Fibroblast of villous mesenchyme (primary cell): ENCODE results near the gene MTX2. TPM values are rescaled to one million over a fixed set of nuclear protein-coding genes. Genes with fewer than 3 reads are reported as not detected.

Source experiments
- DNase-seq: peaks from one replicate; pipeline ENCODE4 v3.0.0-alpha.2; 2010; ENCODE audit warnings: low read depth
- H3K4me3 ChIP-seq: 2 replicates; pipeline ENCODE4 v1.5.1; 2011; ENCODE audit warnings: low read depth, mild to moderate bottlenecking, low read length
- CTCF ChIP-seq: IDR thresholded peaks from 2 replicates; pipeline ENCODE4 v1.5.1; 2012; ENCODE audit warnings: low read depth, mild to moderate bottlenecking, low read length; ENCODE audit not compliant: insufficient read depth
- total RNA-seq: library from RNA; depleted of rRNA; stranded (reverse); fragments of >200 nt; gene quantifications from 2 replicates; pipeline ENCODE4 v1.2.3, GENCODE V29; 2012

Gene MTX2
- total RNA-seq, 1 donor, result 16.8 TPM

- TF ChIP-seq CTCF, result no peak
- DNase-seq, result no peak
- H3K4me3 ChIP-seq, result peak overlapping the region; percentile 91
Measured at GRCh38 chr2:176268976-176269318, 295 bp upstream of the MTX2 start.

- peak overlapping the region; percentile 91 for H3K4me3 ChIP-seq
- peak; percentile 9 for DNase-seq
- no peak for TF ChIP-seq CTCF
Measured at GRCh38 chr2:176270100-176270750, 983 bp downstream of the MTX2 start.

GRCh38 chr2:176272870-176273459 lies 3.7 kb downstream of the MTX2 start:
- DNase-seq, result no peak
- no peak overlapping the region for H3K4me3 ChIP-seq
- TF ChIP-seq CTCF, result no peak

GRCh38 chr2:176278927-176279326 lies 9.7 kb downstream of the MTX2 start:
- H3K4me3 ChIP-seq, result no peak overlapping the region
- no peak for DNase-seq
- no peak for TF ChIP-seq CTCF

GRCh38 chr2:176280156-176280555 lies 10.9 kb downstream of the MTX2 start:
- no peak overlapping the region for H3K4me3 ChIP-seq
- no peak for DNase-seq
- no peak for TF ChIP-seq CTCF

DNA sequence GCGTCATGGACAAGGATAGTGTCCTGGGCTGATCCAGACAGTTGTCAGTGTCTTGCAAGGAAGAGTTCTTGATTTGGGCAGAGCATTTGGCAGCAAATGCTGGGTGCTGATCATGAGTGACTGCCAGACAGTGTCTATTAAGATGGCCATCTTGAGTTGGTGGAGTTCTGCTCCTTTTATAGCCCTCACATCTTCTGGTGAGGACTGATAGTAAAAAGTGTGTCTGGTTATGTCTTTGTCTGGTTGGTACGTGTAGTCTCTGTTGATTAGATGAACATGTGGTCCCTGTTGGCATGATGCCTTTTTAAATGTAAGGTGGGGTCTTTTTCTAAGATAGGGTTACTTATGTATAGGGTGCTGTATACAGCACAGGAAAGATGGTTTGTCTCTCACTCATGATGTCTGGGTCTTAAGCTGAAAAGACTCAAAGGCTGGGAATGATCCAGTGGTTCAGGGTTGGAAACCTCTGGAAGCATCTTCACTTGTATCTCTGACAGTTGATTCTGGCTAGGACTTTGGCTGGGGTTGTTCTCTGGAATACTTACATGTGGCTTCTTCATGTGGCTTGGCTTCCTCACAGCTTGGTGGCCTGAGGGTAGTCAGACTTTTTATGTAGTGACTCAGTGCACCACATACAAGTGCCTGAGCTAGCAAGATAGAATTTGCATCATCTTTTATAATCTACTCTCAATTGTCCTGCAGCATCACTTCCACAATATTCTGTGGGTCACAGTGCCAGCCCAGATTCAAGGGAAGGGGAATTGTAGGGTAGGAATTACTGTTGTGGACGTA lies 11.8 kb downstream of the MTX2 start:
- no peak for TF ChIP-seq CTCF
- DNase-seq, result peak; percentile 6
- no peak overlapping the region for H3K4me3 ChIP-seq
